KMS-11 (cell line): ENCODE measurements around the gene MAP2K1.
"Not testable (repeated sequence)": the region's sequence is repeated elsewhere in the genome, so short reads cannot be mapped to it uniquely, and the experiment has no call there.

Experiments used
- H2AFZ ChIP-seq: fragments of 200-600 bp; sonication (generic); 2 replicates; pipeline ENCODE4 v1.6.1; 2016; ENCODE audit warnings: antibody characterized with exemption, mixed run types, low read depth
- H3K27ac ChIP-seq: fragments of 200-600 bp; sonication (generic); 2 replicates; pipeline ENCODE4 v1.6.1; 2016; ENCODE audit warnings: mild to moderate bottlenecking, mixed run types
- H3K27me3 ChIP-seq: fragments of 200-600 bp; sonication (generic); 2 replicates; pipeline ENCODE4 v1.6.1; 2017; ENCODE audit warnings: mild to moderate bottlenecking, low read depth, mixed run types, moderate library complexity; ENCODE audit not compliant: insufficient read depth
- H3K36me3 ChIP-seq: fragments of 200-600 bp; sonication (generic); 2 replicates; pipeline ENCODE4 v1.6.1; 2017; ENCODE audit warnings: mild to moderate bottlenecking, mixed run types; ENCODE audit not compliant: insufficient read depth
- H3K4me1 ChIP-seq: fragments of 200-600 bp; sonication (generic); 2 replicates; pipeline ENCODE4 v1.6.1; 2016; ENCODE audit warnings: mild to moderate bottlenecking, low read depth, mixed run types; ENCODE audit not compliant: poor library complexity, severe bottlenecking
- H3K4me2 ChIP-seq: fragments of 200-600 bp; sonication (generic); 2 replicates; pipeline ENCODE4 v1.7.0; 2016; ENCODE audit warnings: mild to moderate bottlenecking, mixed run types
- H3K4me3 ChIP-seq: fragments of 200-600 bp; sonication (generic); IDR thresholded peaks from 2 replicates; pipeline ENCODE4 v1.6.1; 2017; ENCODE audit warnings: low read depth, low read length, mixed read lengths; ENCODE audit not compliant: insufficient read depth
- H3K79me2 ChIP-seq: fragments of 200-600 bp; sonication (generic); 2 replicates; pipeline ENCODE4 v1.6.1; 2016; ENCODE audit warnings: low read depth, mixed run types; ENCODE audit not compliant: insufficient read depth
- H3K9ac ChIP-seq: fragments of 200-600 bp; sonication (generic); 2 replicates; pipeline ENCODE4 v1.6.1; 2016; ENCODE audit warnings: mild to moderate bottlenecking, mixed run types
- H4K20me1 ChIP-seq: fragments of 200-600 bp; sonication (generic); 2 replicates; pipeline ENCODE4 v1.6.1; 2016; ENCODE audit warnings: mild to moderate bottlenecking, mixed run types; ENCODE audit not compliant: insufficient read depth
- TF ChIP-seq, protein P1 (sequence below): fragments of 200-600 bp; sonication (generic); conservative IDR thresholded peaks from 2 replicates; pipeline ENCODE4 v1.6.1; 2017; ENCODE audit warnings: low read depth, mild to moderate bottlenecking, antibody characterized with exemption, low read length, moderate library complexity, mixed read lengths

Gene MAP2K1

DNA sequence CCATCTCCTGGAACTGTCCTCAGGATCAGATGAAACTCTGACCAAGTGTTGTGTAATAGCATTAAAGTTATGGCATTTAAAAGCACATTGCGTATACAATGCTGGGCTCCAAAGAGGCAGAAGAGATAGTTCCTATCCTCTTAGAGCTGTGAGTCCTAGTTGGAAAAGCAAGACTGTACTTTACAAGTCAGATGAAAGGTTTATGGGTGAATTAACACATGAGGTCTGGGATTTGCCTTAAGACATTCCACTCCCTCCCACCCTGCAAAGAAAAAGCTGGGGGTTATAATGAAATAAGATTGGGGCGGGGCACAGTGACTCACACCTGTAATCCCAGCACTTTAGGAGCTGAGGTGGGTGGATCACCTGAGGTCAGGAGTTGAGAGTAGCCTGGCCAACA, 75.2 kb downstream of the MAP2K1 start:
- Histone ChIP-seq H3K4me1 (no peaks in the 10 kb centered on the region), H3K4me3 (no peak overlapping the region), H2AFZ (no peak overlapping the region), H3K79me2 (no peaks in the 10 kb centered on the region), H4K20me1 (no peaks in the 10 kb centered on the region), H3K4me2 (no peak overlapping the region), H3K36me3 (no peaks in the 10 kb centered on the region), H3K27me3 (no peaks in the 10 kb centered on the region), H3K9ac (no peak overlapping the region), H3K27ac (no peak overlapping the region)
- TF ChIP-seq, protein P1, sequence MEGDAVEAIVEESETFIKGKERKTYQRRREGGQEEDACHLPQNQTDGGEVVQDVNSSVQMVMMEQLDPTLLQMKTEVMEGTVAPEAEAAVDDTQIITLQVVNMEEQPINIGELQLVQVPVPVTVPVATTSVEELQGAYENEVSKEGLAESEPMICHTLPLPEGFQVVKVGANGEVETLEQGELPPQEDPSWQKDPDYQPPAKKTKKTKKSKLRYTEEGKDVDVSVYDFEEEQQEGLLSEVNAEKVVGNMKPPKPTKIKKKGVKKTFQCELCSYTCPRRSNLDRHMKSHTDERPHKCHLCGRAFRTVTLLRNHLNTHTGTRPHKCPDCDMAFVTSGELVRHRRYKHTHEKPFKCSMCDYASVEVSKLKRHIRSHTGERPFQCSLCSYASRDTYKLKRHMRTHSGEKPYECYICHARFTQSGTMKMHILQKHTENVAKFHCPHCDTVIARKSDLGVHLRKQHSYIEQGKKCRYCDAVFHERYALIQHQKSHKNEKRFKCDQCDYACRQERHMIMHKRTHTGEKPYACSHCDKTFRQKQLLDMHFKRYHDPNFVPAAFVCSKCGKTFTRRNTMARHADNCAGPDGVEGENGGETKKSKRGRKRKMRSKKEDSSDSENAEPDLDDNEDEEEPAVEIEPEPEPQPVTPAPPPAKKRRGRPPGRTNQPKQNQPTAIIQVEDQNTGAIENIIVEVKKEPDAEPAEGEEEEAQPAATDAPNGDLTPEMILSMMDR: no peak

DNA sequence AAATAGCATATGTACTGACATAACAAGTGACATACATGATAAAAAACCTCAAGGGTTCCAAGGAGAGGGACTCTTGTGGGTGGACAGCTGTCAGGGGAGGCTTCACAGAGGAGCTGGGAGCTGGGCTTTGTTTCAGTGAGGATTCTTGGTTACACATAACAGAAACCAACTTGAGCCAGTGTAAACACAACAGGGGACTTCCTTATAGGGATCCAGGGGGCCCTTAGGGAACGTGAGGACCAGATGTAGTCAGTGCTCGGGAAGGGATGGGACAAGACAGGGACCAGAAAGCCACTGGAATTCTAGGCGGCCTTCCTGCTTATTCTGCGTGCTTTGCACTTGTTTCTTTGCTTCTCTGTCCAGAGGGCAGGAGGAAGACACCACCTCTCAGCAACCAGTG, 75.9 kb downstream of the MAP2K1 start:
- Histone ChIP-seq H4K20me1 (no peaks in the 10 kb centered on the region), H3K4me2 (no peak overlapping the region), H3K4me3 (no peak overlapping the region), H3K27ac (no peak overlapping the region), H3K27me3 (no peaks in the 10 kb centered on the region), H3K4me1 (no peaks in the 10 kb centered on the region), H3K9ac (no peak overlapping the region), H2AFZ (no peak overlapping the region), H3K36me3 (no peaks in the 10 kb centered on the region), H3K79me2 (no peaks in the 10 kb centered on the region)
- TF ChIP-seq, protein P1: no peak

GRCh38 chr15:66465294-66465693, 78.6 kb downstream of the MAP2K1 start:
- not testable (repeated sequence) for H3K4me2 ChIP-seq, H3K27ac ChIP-seq, H4K20me1 ChIP-seq, H3K4me3 ChIP-seq, H3K9ac ChIP-seq, H3K27me3 ChIP-seq, H3K4me1 ChIP-seq, H2AFZ ChIP-seq, H3K36me3 ChIP-seq, H3K79me2 ChIP-seq

- not testable (repeated sequence) for H3K27ac ChIP-seq, H3K4me2 ChIP-seq, H4K20me1 ChIP-seq, H3K4me3 ChIP-seq, H2AFZ ChIP-seq, H3K27me3 ChIP-seq, H3K79me2 ChIP-seq, H3K4me1 ChIP-seq, H3K9ac ChIP-seq, H3K36me3 ChIP-seq
Measured at GRCh38 chr15:66467162-66468040, 80.7 kb downstream of the MAP2K1 start.

- H3K4me3 ChIP-seq, H3K79me2 ChIP-seq, H3K36me3 ChIP-seq, H2AFZ ChIP-seq, H3K27ac ChIP-seq, H3K4me1 ChIP-seq, H3K4me2 ChIP-seq, H3K9ac ChIP-seq, H4K20me1 ChIP-seq, H3K27me3 ChIP-seq: not testable (repeated sequence)
Measured at GRCh38 chr15:66470825-66471224, 84.1 kb downstream of the MAP2K1 start.
